IPS-15b (cell line): ENCODE data around the gene PRLH.

Source experiments
- H3K27me3 ChIP-seq: one replicate; pipeline ENCODE4 v1.6.1; 2013; ENCODE audit warnings: low read length; ENCODE audit not compliant: control insufficient read depth, insufficient read depth
- H3K36me3 ChIP-seq: one replicate; pipeline ENCODE4 v1.6.1; 2013; ENCODE audit warnings: low read length; ENCODE audit not compliant: control insufficient read depth, insufficient read depth
- H3K4me1 ChIP-seq: one replicate; pipeline ENCODE4 v1.6.1; 2013; ENCODE audit warnings: mild to moderate bottlenecking, low read length; ENCODE audit not compliant: control insufficient read depth, insufficient read depth
- H3K4me3 ChIP-seq: one replicate; pipeline ENCODE4 v1.5.1; 2013; ENCODE audit warnings: low read depth, low read length
- H3K9ac ChIP-seq: one replicate; pipeline ENCODE4 v1.6.1; 2013; ENCODE audit warnings: low read depth, mild to moderate bottlenecking, low read length
- H3K9me3 ChIP-seq: one replicate; pipeline ENCODE4 v1.6.1; 2013; ENCODE audit warnings: mild to moderate bottlenecking, low read length; ENCODE audit not compliant: control insufficient read depth, insufficient read depth

Gene PRLH

DNA sequence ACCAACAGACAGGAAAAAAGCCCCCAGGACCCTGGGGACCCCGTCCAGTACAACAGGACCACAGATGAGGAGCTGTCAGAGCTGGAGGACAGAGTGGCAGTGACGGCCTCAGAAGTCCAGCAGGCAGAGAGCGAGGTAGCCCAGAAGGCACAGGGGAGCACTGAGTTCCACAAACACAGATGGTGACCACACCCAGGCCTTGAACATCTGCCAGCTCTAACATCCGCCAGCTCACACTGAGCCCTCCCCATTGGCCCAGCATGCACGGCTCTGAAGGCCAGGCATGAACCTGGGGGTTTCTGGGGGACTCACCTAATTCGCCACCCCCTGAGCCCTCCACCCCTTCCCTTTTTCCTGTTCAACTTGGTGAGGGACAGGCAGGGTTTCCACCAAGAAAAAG, 25.6 kb upstream of the PRLH start:
- no peaks in the 10 kb centered on the region for H3K27me3 ChIP-seq
- no peak overlapping the region for H3K4me3 ChIP-seq
- no peaks in the 10 kb centered on the region for H3K4me1 ChIP-seq
- H3K9me3 ChIP-seq = no peaks in the 10 kb centered on the region
- no peaks in the 10 kb centered on the region for H3K36me3 ChIP-seq
- H3K9ac ChIP-seq = no peak overlapping the region

- no peaks in the 10 kb centered on the region for H3K36me3 ChIP-seq
- no peak overlapping the region for H3K4me3 ChIP-seq
- H3K9ac ChIP-seq = no peak overlapping the region
- no peaks in the 10 kb centered on the region for H3K4me1 ChIP-seq
- H3K9me3 ChIP-seq = no peaks in the 10 kb centered on the region
- H3K27me3 ChIP-seq = no peaks in the 10 kb centered on the region
Observed at GRCh38 chr2:237541243-237541642, 25.1 kb upstream of the PRLH start.

DNA sequence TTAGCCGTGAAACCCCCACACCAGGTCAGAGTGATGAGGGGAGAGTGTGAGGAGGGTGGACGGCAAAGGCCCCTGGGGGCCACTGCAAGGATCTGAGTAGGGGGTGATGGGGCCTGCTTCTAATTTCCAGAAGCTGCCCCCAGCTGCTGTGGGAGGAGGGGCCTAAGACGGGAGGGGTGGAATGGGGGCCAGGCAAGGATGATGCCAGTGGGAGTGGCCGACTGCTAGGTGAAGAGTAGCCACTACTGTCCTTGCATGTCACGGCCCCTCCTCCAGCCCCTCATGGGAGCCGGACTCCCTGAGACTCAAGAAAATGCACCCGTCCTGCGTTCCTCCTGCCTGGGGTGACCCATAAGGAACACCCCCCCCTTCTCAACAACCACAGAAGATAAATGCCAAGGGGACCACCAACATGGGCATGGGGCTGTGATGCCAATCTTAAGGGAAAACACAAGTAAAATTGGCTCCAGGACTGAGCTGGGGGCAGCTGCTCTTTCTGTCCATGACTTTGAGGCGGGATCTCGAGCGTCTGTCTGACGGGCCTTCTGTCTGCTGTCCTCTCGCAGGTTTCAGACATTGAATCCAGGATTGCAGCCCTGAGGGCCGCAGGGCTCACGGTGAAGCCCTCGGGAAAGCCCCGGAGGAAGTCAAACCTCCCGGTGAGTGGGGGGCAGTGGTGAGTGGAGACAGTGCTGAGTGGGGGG, 24.2 kb upstream of the PRLH start:
- Histone ChIP-seq H3K9ac (no peak overlapping the region), H3K27me3 (no peaks in the 10 kb centered on the region), H3K36me3 (no peaks in the 10 kb centered on the region), H3K9me3 (no peaks in the 10 kb centered on the region), H3K4me3 (no peak overlapping the region), H3K4me1 (no peaks in the 10 kb centered on the region)

GRCh38 chr2:237546040-237546875, 20.1 kb upstream of the PRLH start:
- no peak overlapping the region for H3K9ac ChIP-seq
- no peak overlapping the region for H3K4me3 ChIP-seq
- H3K36me3 ChIP-seq = no peaks in the 10 kb centered on the region
- H3K27me3 ChIP-seq = no peaks in the 10 kb centered on the region
- no peaks in the 10 kb centered on the region for H3K9me3 ChIP-seq
- H3K4me1 ChIP-seq = no peaks in the 10 kb centered on the region

- H3K4me1 ChIP-seq = no peaks in the 10 kb centered on the region
- no peaks in the 10 kb centered on the region for H3K36me3 ChIP-seq
- no peak overlapping the region for H3K9ac ChIP-seq
- no peak overlapping the region for H3K4me3 ChIP-seq
- H3K9me3 ChIP-seq = no peaks in the 10 kb centered on the region
- H3K27me3 ChIP-seq = no peaks in the 10 kb centered on the region
Observed at GRCh38 chr2:237546876-237547395, 19.4 kb upstream of the PRLH start.

DNA sequence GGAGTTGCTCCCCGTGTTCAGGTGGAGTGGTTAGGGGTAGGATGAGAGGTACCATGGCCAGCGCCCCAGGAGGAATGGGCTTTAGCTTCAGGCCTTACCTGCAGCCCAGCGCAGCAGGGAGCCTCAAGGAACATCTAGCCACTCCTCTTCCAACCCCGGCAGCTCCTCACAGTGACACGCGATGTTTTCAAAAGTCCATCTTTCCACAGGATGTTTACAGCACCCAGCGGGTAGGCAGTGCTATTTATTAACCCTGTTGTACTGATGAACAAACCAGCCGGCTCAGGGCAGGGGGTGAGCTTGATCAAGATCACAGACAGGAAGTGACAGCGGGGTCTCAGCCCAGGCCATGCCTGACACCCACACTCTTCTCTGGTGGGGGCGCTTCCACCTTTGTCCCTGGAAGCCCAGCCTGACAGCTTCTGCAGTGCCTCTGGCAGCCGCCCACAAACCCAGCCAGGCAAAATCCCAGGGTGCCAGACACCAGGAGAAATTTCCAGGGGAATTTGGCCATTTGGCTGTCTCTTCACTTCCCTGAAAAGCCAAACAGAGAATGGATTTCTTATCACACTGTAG, 18.4 kb upstream of the PRLH start:
- Histone ChIP-seq H3K27me3 (no peaks in the 10 kb centered on the region), H3K9me3 (peaks cover 3% of the 10 kb centered on the region), H3K4me3 (no peak overlapping the region), H3K9ac (no peak overlapping the region), H3K36me3 (no peaks in the 10 kb centered on the region), H3K4me1 (no peaks in the 10 kb centered on the region)

- Histone ChIP-seq H3K36me3 (peaks cover 2% of the 10 kb centered on the region), H3K4me1 (no peaks in the 10 kb centered on the region)
Observed at GRCh38 chr2:237549216-237549615, 17.2 kb upstream of the PRLH start.

GRCh38 chr2:237549643-237550415, 16.5 kb upstream of the PRLH start:
- H3K27me3 ChIP-seq = no peaks in the 10 kb centered on the region
- H3K4me1 ChIP-seq = no peaks in the 10 kb centered on the region
- no peak overlapping the region for H3K9ac ChIP-seq
- H3K36me3 ChIP-seq = peaks cover 2% of the 10 kb centered on the region
- H3K4me3 ChIP-seq = no peak overlapping the region
- H3K9me3 ChIP-seq = peaks cover 3% of the 10 kb centered on the region

More at GRCh38 chr2:237549216-237549615, 17.2 kb upstream of the PRLH start:
- no peak overlapping the region for H3K4me3 ChIP-seq
- H3K9me3 ChIP-seq = peaks cover 3% of the 10 kb centered on the region
- H3K9ac ChIP-seq = no peak overlapping the region
- no peaks in the 10 kb centered on the region for H3K27me3 ChIP-seq

DNA sequence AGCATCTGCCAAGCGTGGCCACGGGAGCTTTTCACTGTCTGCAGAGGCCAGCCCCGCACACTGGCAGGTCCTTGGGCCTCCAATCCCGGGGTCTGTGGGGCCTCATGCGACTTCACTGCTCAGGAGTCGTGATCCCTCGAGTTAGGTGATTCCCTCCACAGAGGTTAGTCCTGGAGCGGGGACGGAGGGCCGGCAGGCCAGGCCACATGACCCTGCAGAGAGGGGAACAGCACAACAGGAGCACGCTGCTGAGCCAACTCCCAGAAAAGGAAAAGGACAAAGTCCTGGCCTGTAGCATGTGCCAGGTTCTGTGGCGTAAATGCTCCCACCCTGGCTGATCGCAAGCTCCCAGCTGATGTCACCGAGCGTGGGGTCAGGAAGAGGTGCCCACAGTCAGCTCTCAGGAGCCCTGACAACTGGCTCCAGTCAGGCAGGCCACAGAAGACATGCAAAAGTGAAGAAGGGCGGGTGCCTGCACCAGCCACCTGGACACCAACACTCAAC, 15.3 kb upstream of the PRLH start:
- no peak overlapping the region for H3K4me3 ChIP-seq
- no peak overlapping the region for H3K9ac ChIP-seq
- H3K4me1 ChIP-seq = no peaks in the 10 kb centered on the region
- no peaks in the 10 kb centered on the region for H3K27me3 ChIP-seq
- H3K9me3 ChIP-seq = peaks cover 3% of the 10 kb centered on the region
- H3K36me3 ChIP-seq = peaks cover 2% of the 10 kb centered on the region

- H3K9ac ChIP-seq = no peak overlapping the region
- H3K36me3 ChIP-seq = peaks cover 2% of the 10 kb centered on the region
- H3K27me3 ChIP-seq = no peaks in the 10 kb centered on the region
- no peak overlapping the region for H3K4me3 ChIP-seq
- peaks cover 3% of the 10 kb centered on the region for H3K9me3 ChIP-seq
- no peaks in the 10 kb centered on the region for H3K4me1 ChIP-seq
Observed at GRCh38 chr2:237552908-237553307, 13.5 kb upstream of the PRLH start.

GRCh38 chr2:237553948-237554347, 12.4 kb upstream of the PRLH start:
- Histone ChIP-seq H3K4me3 (no peak overlapping the region), H3K4me1 (no peaks in the 10 kb centered on the region), H3K36me3 (peaks cover 2% of the 10 kb centered on the region), H3K27me3 (no peaks in the 10 kb centered on the region), H3K9me3 (peaks cover 3% of the 10 kb centered on the region), H3K9ac (no peak overlapping the region)
